Type B pancreatic cell (in vitro differentiated cells): ENCODE data around the gene HSD17B11. TPM values are rescaled to one million over a fixed set of nuclear protein-coding genes. Genes with fewer than 3 reads are reported as not detected.
"Not testable (repeated sequence)": the region's sequence is repeated elsewhere in the genome, so short reads cannot be mapped to it uniquely, and the experiment has no call there.

Experiments
- DNase-seq: peaks from one replicate; pipeline ENCODE4 v3.0.0; 2021; ENCODE audit warnings: mixed read lengths; ENCODE audit not compliant: unreplicated experiment; ENCODE audit errors: extremely low spot score
- H3K27ac Mint-ChIP-seq: 2 replicates; pipeline ENCODE4 v1.8.0; 2021; ENCODE audit warnings: mild to moderate bottlenecking, mixed read lengths
- H3K27me3 Mint-ChIP-seq: 2 replicates; pipeline ENCODE4 v1.8.0; 2021; ENCODE audit warnings: mixed read lengths
- H3K36me3 Mint-ChIP-seq: 2 replicates; pipeline ENCODE4 v1.8.0; 2021; ENCODE audit warnings: mixed read lengths
- H3K4me1 Mint-ChIP-seq: one replicate; pipeline ENCODE4 v1.8.0; 2021; ENCODE audit warnings: mixed read lengths; ENCODE audit not compliant: unreplicated experiment
- H3K4me3 Mint-ChIP-seq: 2 replicates; pipeline ENCODE4 v1.8.0; 2021; ENCODE audit warnings: mild to moderate bottlenecking, mixed read lengths
- H3K9me3 Mint-ChIP-seq: 2 replicates; pipeline ENCODE4 v1.8.0; 2021; ENCODE audit warnings: mixed read lengths
- CTCF ChIP-seq: fragments of 200-600 bp; sonication (generic); conservative IDR thresholded peaks from 2 replicates; pipeline ENCODE4 v1.5.0; 2021; ENCODE audit warnings: antibody characterized with exemption, mild to moderate bottlenecking
- total RNA-seq: library from RNA; stranded (reverse); gene quantifications from 2 replicates; pipeline ENCODE4 v1.2.1, GENCODE V29; 2021; ENCODE audit warnings: low replicate concordance

Gene HSD17B11
- total RNA-seq, 1 donor from 2014 or later: 23.9 TPM

DNA sequence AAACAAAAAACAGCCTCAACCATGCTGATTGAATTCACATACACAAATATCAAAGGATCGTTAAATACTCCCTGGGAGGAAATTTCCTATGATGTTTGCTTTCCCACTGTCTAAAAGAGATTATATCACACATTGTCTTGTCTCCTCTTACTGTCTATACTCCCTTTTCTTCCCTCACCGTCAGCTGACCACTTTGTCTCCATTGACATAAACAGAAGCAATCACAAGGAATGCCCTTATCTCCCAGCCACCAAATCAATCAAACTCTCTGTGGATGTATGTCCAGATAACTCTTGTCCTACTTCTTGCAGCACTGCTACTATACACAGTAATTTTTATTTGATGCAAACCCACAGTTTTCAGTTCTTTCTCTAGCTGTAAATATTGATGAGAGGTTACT is 19.2 kb upstream of the HSD17B11 start:
- no peak overlapping the region for H3K4me3 Mint-ChIP-seq
- no peaks in the 10 kb centered on the region for H3K27me3 Mint-ChIP-seq
- DNase-seq: no peak
- H3K4me1 Mint-ChIP-seq: no peaks in the 10 kb centered on the region
- H3K36me3 Mint-ChIP-seq: no peaks in the 10 kb centered on the region
- TF ChIP-seq CTCF: no peak
- H3K9me3 Mint-ChIP-seq: peaks cover 6% of the 10 kb centered on the region
- H3K27ac Mint-ChIP-seq: peak overlapping the region; percentile 32

GRCh38 chr4:87409420-87409939 is 18.5 kb upstream of the HSD17B11 start:
- H3K9me3 Mint-ChIP-seq: peaks cover 6% of the 10 kb centered on the region
- no peak for DNase-seq
- no peak overlapping the region for H3K27ac Mint-ChIP-seq
- no peaks in the 10 kb centered on the region for H3K4me1 Mint-ChIP-seq
- no peak for TF ChIP-seq CTCF
- no peak overlapping the region for H3K4me3 Mint-ChIP-seq
- no peaks in the 10 kb centered on the region for H3K36me3 Mint-ChIP-seq
- H3K27me3 Mint-ChIP-seq: no peaks in the 10 kb centered on the region

DNA sequence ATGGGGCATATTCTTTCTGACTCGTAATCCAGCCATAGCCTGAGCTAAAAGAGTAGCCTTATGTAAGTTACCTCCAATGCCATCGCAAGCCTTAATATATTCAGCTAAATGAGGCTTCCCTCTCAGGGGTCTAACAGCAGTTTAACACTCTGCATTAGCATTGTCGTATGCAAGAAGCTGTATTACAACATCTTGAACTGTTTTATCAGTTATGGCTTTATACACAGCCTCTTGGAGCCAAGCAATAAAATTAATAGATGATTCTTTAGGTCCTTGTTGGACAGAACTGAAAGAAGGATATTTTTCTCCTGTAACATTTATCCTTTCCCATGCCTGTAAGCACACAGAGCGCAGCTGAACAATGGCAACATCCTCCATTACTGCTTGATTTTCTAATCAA is 15.9 kb upstream of the HSD17B11 start:
- H3K4me3 Mint-ChIP-seq, H3K27ac Mint-ChIP-seq, H3K27me3 Mint-ChIP-seq, H3K36me3 Mint-ChIP-seq, DNase-seq, H3K4me1 Mint-ChIP-seq: not testable (repeated sequence)
- peaks cover 11% of the 10 kb centered on the region for H3K9me3 Mint-ChIP-seq

DNA sequence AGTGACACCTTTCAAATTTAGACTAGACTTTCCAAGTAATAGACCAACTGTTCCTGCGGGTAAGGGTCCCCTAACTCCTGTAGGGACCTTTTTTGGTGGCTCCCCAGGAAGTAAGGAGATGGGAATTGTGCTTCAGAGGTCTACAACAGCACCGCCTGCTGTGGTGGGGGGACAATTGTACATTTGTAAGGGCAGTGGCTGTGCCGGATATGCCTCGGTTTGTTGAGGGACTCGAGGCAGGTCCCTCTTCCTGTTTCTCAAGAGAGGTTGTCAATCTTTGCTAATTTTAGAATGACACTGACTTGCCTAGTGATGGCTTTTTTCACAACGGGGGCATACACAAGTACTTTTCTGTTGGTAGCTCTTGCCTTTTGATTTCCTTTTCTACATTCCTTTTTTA is 15.5 kb upstream of the HSD17B11 start:
- no peak for TF ChIP-seq CTCF
- no peak overlapping the region for H3K4me3 Mint-ChIP-seq
- H3K4me1 Mint-ChIP-seq: no peaks in the 10 kb centered on the region
- H3K27ac Mint-ChIP-seq: no peak overlapping the region
- H3K9me3 Mint-ChIP-seq: peaks cover 12% of the 10 kb centered on the region
- no peak for DNase-seq
- no peaks in the 10 kb centered on the region for H3K36me3 Mint-ChIP-seq
- no peaks in the 10 kb centered on the region for H3K27me3 Mint-ChIP-seq

DNA sequence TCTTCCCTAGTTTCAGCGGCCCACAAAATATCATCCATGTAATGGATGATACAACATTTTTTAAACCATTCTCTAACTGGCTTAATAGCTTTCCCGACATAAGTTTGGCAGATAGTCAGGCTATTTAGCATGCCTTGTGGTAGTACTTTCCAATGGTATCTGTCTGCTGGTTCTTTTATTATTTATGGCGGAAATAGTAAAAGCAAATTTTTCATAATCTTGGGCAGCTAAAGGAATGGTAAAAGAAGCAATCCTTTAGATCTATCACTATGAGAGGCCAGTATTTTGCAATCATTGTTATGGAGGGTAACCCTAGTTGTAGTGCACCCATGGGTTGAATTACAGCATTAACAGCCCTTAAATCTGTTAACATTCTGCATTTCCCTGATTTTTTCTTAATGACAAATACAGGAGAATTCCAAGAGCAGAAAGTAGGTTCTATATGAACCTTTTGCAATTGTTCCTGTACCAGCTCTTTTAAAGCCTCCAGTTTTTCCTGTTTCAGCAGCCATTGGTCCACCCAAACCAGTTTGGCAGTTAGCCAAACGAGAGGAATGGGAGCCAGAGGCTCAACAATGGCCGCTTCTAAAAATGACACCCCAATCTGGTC is 14.3 kb upstream of the HSD17B11 start:
- H3K27ac Mint-ChIP-seq: no peak overlapping the region
- no peaks in the 10 kb centered on the region for H3K4me1 Mint-ChIP-seq
- no peak for DNase-seq
- H3K27me3 Mint-ChIP-seq: no peaks in the 10 kb centered on the region
- H3K36me3 Mint-ChIP-seq: no peaks in the 10 kb centered on the region
- no peak overlapping the region for H3K4me3 Mint-ChIP-seq
- peaks cover 12% of the 10 kb centered on the region for H3K9me3 Mint-ChIP-seq
- TF ChIP-seq CTCF: no peak

DNA sequence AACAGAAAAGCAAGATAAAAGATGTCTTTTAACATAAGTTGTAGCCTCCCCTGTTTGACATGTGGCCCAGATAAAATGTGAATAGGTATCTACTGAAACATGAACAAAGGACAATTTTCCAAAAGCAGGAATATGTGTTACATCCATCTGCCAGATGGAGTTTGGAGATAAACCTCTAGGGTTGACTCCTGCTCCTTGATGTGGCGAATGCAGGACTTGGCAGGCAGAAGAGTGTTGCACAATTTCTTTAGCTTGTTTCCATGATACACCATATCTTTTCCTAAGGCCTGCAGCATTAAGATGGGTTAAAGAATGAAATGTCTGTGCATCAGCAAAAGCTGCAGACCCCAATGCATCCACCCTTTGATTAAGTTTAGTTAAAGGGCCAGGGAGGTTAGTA is 12.7 kb upstream of the HSD17B11 start:
- not testable (repeated sequence) for H3K4me3 Mint-ChIP-seq, DNase-seq, H3K27ac Mint-ChIP-seq, H3K27me3 Mint-ChIP-seq, H3K36me3 Mint-ChIP-seq, H3K4me1 Mint-ChIP-seq
- peaks cover 12% of the 10 kb centered on the region for H3K9me3 Mint-ChIP-seq

DNA sequence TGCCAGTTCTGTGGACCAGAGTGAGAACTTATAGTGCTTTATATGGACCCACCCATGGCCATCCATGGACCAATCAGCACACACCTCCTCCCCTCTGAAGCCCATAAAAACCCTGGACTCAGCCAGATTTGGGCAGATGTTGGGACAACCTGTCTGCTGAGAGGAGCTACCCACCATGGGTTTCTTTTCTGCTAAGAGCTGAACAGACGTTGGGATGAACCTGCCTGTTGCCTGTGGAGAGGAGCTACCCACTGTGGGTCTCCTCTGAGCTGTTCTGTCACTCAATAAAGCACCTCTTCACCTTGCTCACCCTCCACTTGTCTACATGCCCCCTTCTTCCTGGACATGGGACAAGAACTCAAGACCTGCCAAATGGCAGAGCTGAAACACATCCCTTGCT is 9.0 kb upstream of the HSD17B11 start:
- peaks cover 6% of the 10 kb centered on the region for H3K9me3 Mint-ChIP-seq
- H3K4me3 Mint-ChIP-seq: no peak overlapping the region
- DNase-seq: no peak
- H3K27ac Mint-ChIP-seq: no peak overlapping the region
- no peaks in the 10 kb centered on the region for H3K36me3 Mint-ChIP-seq
- no peaks in the 10 kb centered on the region for H3K27me3 Mint-ChIP-seq
- no peak for TF ChIP-seq CTCF
- no peaks in the 10 kb centered on the region for H3K4me1 Mint-ChIP-seq
